HEK293 (cell line): Measurements from ENCODE around the gene METTL25B.

Source experiments
- AEBP2 ChIP-seq: fragments of 450-650 bp; formaldehyde crosslinking; IDR thresholded peaks from 2 replicates; pipeline ENCODE4 v1.5.1; 2016; ENCODE audit warnings: missing biosample characterization, missing genetic modification characterization, borderline replicate concordance
- FEZF1 ChIP-seq: fragments of 450-650 bp; formaldehyde crosslinking; IDR thresholded peaks from 2 replicates; pipeline ENCODE4 v1.5.1; 2016; ENCODE audit warnings: missing biosample characterization, missing genetic modification characterization
- KLF1 ChIP-seq: fragments of 450-650 bp; formaldehyde crosslinking; IDR thresholded peaks from 2 replicates; pipeline ENCODE4 v1.5.1; 2016; ENCODE audit warnings: missing biosample characterization, missing genetic modification characterization
- KLF10 ChIP-seq: fragments of 450-650 bp; IDR thresholded peaks from 2 replicates; pipeline ENCODE4 v1.5.1; 2018; ENCODE audit warnings: missing biosample characterization, mild to moderate bottlenecking, missing genetic modification characterization
- MEIS1 ChIP-seq: sonication (generic); formaldehyde crosslinking; IDR thresholded peaks from 2 replicates; pipeline ENCODE4 v1.8.1; 2022; ENCODE audit warnings: missing genetic modification reagents, mild to moderate bottlenecking, borderline replicate concordance
- SCRT1 ChIP-seq: fragments of 450-650 bp; formaldehyde crosslinking; IDR thresholded peaks from 2 replicates; pipeline ENCODE4 v1.5.1; 2016; ENCODE audit warnings: missing biosample characterization, missing genetic modification characterization, borderline replicate concordance
- SP2 ChIP-seq: fragments of 450-650 bp; formaldehyde crosslinking; IDR thresholded peaks from 2 replicates; pipeline ENCODE4 v1.5.1; 2016; ENCODE audit warnings: missing biosample characterization, missing genetic modification characterization
- SP3 ChIP-seq: fragments of 450-650 bp; formaldehyde crosslinking; IDR thresholded peaks from 2 replicates; pipeline ENCODE4 v1.5.1; 2016; ENCODE audit warnings: missing biosample characterization, missing genetic modification characterization
- WT1 ChIP-seq: fragments of 450-650 bp; formaldehyde crosslinking; IDR thresholded peaks from 2 replicates; pipeline ENCODE4 v1.5.1; 2016; ENCODE audit warnings: missing biosample characterization, missing genetic modification characterization
- YY1 ChIP-seq: fragments of 450-650 bp; formaldehyde crosslinking; IDR thresholded peaks from 2 replicates; pipeline ENCODE4 v1.5.1; 2018; ENCODE audit warnings: missing biosample characterization, missing genetic modification characterization
- YY2 ChIP-seq: fragments of 450-650 bp; formaldehyde crosslinking; IDR thresholded peaks from 2 replicates; pipeline ENCODE4 v1.5.1; 2016; ENCODE audit warnings: missing biosample characterization, missing genetic modification characterization
- ZBTB44 ChIP-seq: fragments of 450-650 bp; IDR thresholded peaks from 2 replicates; pipeline ENCODE4 v1.5.1; 2018; ENCODE audit warnings: missing biosample characterization, mild to moderate bottlenecking, missing genetic modification characterization
- ZBTB49 ChIP-seq: fragments of 450-650 bp; formaldehyde crosslinking; IDR thresholded peaks from 2 replicates; pipeline ENCODE4 v1.5.1; 2016; ENCODE audit warnings: missing biosample characterization, missing genetic modification characterization, low read depth
- ZEB2 ChIP-seq: fragments of 450-650 bp; formaldehyde crosslinking; IDR thresholded peaks from 2 replicates; pipeline ENCODE4 v1.5.1; 2016; ENCODE audit warnings: missing biosample characterization, missing genetic modification characterization
- ZFP69B ChIP-seq: fragments of 450-650 bp; formaldehyde crosslinking; IDR thresholded peaks from 2 replicates; pipeline ENCODE4 v1.5.1; 2016; ENCODE audit warnings: missing biosample characterization, missing genetic modification characterization
- ZNF16 ChIP-seq: fragments of 450-650 bp; formaldehyde crosslinking; IDR thresholded peaks from 2 replicates; pipeline ENCODE4 v1.5.1; 2016; ENCODE audit warnings: low read depth, missing biosample characterization, missing genetic modification characterization
- ZNF175 ChIP-seq: fragments of 450-650 bp; formaldehyde crosslinking; IDR thresholded peaks from 2 replicates; pipeline ENCODE4 v1.5.1; 2016; ENCODE audit warnings: missing biosample characterization, missing genetic modification characterization
- ZNF184 ChIP-seq: fragments of 450-650 bp; IDR thresholded peaks from 2 replicates; pipeline ENCODE4 v1.5.1; 2018; ENCODE audit warnings: missing biosample characterization, mild to moderate bottlenecking, missing genetic modification characterization
- ZNF221 ChIP-seq: fragments of 450-650 bp; formaldehyde crosslinking; IDR thresholded peaks from 2 replicates; pipeline ENCODE4 v1.5.1; 2017; ENCODE audit warnings: missing biosample characterization, missing genetic modification characterization, borderline replicate concordance
- ZNF23 ChIP-seq: fragments of 450-650 bp; formaldehyde crosslinking; IDR thresholded peaks from 2 replicates; pipeline ENCODE4 v1.5.1; 2016; ENCODE audit warnings: missing biosample characterization, missing genetic modification characterization, borderline replicate concordance
- ZNF302 ChIP-seq: fragments of 450-650 bp; formaldehyde crosslinking; IDR thresholded peaks from 2 replicates; pipeline ENCODE4 v1.5.1; 2016; ENCODE audit warnings: missing biosample characterization, missing genetic modification characterization, low read depth
- ZNF350 ChIP-seq: fragments of 450-650 bp; formaldehyde crosslinking; IDR thresholded peaks from 2 replicates; pipeline ENCODE4 v1.5.0; 2017; ENCODE audit warnings: missing biosample characterization, mild to moderate bottlenecking, missing genetic modification characterization
- ZNF37A ChIP-seq: fragments of 450-650 bp; IDR thresholded peaks from 2 replicates; pipeline ENCODE4 v1.5.1; 2018; ENCODE audit warnings: missing biosample characterization, missing genetic modification characterization
- ZNF394 ChIP-seq: fragments of 450-650 bp; formaldehyde crosslinking; IDR thresholded peaks from 2 replicates; pipeline ENCODE4 v1.5.1; 2016; ENCODE audit warnings: missing biosample characterization, missing genetic modification characterization, mild to moderate bottlenecking, moderate library complexity, borderline replicate concordance
- ZNF423 ChIP-seq: fragments of 450-650 bp; formaldehyde crosslinking; IDR thresholded peaks from 2 replicates; pipeline ENCODE4 v1.5.1; 2016; ENCODE audit warnings: missing biosample characterization, missing genetic modification characterization
- ZNF473 ChIP-seq: fragments of 450-650 bp; formaldehyde crosslinking; IDR thresholded peaks from 2 replicates; pipeline ENCODE4 v1.5.1; 2017; ENCODE audit warnings: missing biosample characterization, missing genetic modification characterization
- ZNF521 ChIP-seq: fragments of 450-650 bp; formaldehyde crosslinking; IDR thresholded peaks from 2 replicates; pipeline ENCODE4 v1.5.1; 2017; ENCODE audit warnings: missing biosample characterization, mild to moderate bottlenecking, missing genetic modification characterization
- ZNF529 ChIP-seq: fragments of 450-650 bp; formaldehyde crosslinking; IDR thresholded peaks from 2 replicates; pipeline ENCODE4 v1.5.1; 2017; ENCODE audit warnings: missing genetic modification characterization, missing biosample characterization; ENCODE audit not compliant: insufficient replicate concordance
- ZNF549 ChIP-seq: fragments of 450-650 bp; IDR thresholded peaks from 2 replicates; pipeline ENCODE4 v1.5.1; 2018; ENCODE audit warnings: missing biosample characterization, missing genetic modification characterization, mild to moderate bottlenecking, inconsistent platforms, moderate library complexity
- ZNF571 ChIP-seq: fragments of 450-650 bp; formaldehyde crosslinking; IDR thresholded peaks from 2 replicates; pipeline ENCODE4 v1.5.0; 2017; ENCODE audit warnings: missing biosample characterization, missing genetic modification characterization
- ZNF585B ChIP-seq: fragments of 450-650 bp; formaldehyde crosslinking; IDR thresholded peaks from 2 replicates; pipeline ENCODE4 v1.5.1; 2016; ENCODE audit warnings: missing biosample characterization, missing genetic modification characterization
- ZNF76 ChIP-seq: fragments of 450-650 bp; formaldehyde crosslinking; IDR thresholded peaks from 2 replicates; pipeline ENCODE4; 2016; ENCODE audit warnings: low read depth, missing biosample characterization, missing genetic modification characterization, borderline replicate concordance
- ZNF785 ChIP-seq: fragments of 450-650 bp; formaldehyde crosslinking; IDR thresholded peaks from 2 replicates; pipeline ENCODE4 v1.5.1; 2016; ENCODE audit warnings: missing biosample characterization, missing genetic modification characterization
- TF ChIP-seq, protein P1 (sequence below): fragments of 450-650 bp; formaldehyde crosslinking; IDR thresholded peaks from 2 replicates; pipeline ENCODE4 v1.5.1; 2016; ENCODE audit warnings: missing biosample characterization, missing genetic modification characterization

Gene METTL25B

DNA sequence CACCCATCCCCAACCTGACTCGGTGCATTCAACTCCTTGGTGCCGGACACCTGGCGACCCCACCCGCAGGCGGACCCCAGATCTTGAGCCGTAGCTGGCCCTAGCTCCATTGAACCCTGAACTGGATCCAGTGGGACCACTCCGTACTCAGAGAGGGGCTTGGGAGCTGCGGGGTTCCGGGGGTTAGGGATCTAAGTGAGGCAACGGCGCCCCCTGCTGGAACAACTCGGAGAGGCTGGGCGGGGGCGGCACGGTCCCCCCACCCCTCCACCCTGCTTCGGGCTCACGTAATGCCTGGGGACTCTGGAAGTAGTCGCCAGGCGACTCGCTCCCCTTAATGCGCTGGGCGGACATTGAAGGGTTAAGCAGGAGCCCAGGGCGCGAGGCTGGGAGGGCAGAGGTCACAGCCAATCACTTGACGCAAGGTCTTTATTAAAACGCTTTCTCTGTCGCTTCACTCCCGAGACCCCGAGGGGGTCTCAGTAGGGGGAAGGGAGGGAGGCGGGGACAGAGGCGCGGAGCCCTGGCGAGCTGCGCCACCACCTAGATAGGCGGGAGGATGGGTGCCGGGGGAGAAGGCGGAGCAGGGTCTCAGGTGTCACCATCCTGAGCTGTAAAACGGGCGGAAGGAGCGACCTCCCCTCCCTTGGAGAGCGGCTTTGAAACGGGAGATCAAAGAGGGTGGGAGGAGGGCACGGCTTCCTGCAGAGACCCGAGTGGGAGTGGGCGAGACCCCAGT, 22.2 kb upstream of the METTL25B start (continued):
- TF ChIP-seq SP2 (peak; percentile 77), ZNF785 (tag by site-specific recombination) (0 out of 2 replicates have a peak, but pooled peaks have one; percentile 12), ZBTB49 (tag by site-specific recombination) (no peak), KLF10 (tag by site-specific recombination) (peak; percentile 61; the same call in 1 of the 2 replicates), YY2 (tag by site-specific recombination) (no peak), ZNF37A (tag by site-specific recombination) (no peak), ZFP69B (tag by site-specific recombination) (peak; percentile 85; the same call in 1 of the 2 replicates), ZNF529 (tag by site-specific recombination) (no peak), ZEB2 (tag by site-specific recombination) (peak; percentile 85), ZNF394 (tag by site-specific recombination) (peak; percentile 56; the same call in 1 of the 2 replicates), ZNF585B (no peak), SCRT1 (tag by site-specific recombination) (no peak), ZNF521 (tag by site-specific recombination) (no peak), SP3 (tag by site-specific recombination) (peak; percentile 65; the same call in 1 of the 2 replicates), ZNF184 (tag by site-specific recombination) (no peak; the same call in 1 of the 2 replicates), AEBP2 (tag by site-specific recombination) (no peak), ZBTB44 (0 out of 2 replicates have a peak, but pooled peaks have one; percentile 25), ZNF549 (tag by site-specific recombination) (no peak), ZNF175 (no peak), ZNF76 (tag by site-specific recombination) (peak; percentile 75), ZNF302 (tag by site-specific recombination) (no peak), YY1 (tag by site-specific recombination) (no peak), MEIS1 (no peak), FEZF1 (tag by site-specific recombination) (no peak), ZNF23 (tag by site-specific recombination) (no peak), ZNF571 (tag by site-specific recombination) (no peak), ZNF423 (peak; percentile 81), KLF1 (tag by site-specific recombination) (peak; percentile 44), ZNF16 (tag by site-specific recombination) (no peak), ZNF221 (tag by site-specific recombination) (no peak), WT1 (tag by site-specific recombination) (peak; percentile 85), ZNF350 (tag by site-specific recombination) (no peak), ZNF473 (tag by site-specific recombination) (no peak)
- TF ChIP-seq, protein P1, sequence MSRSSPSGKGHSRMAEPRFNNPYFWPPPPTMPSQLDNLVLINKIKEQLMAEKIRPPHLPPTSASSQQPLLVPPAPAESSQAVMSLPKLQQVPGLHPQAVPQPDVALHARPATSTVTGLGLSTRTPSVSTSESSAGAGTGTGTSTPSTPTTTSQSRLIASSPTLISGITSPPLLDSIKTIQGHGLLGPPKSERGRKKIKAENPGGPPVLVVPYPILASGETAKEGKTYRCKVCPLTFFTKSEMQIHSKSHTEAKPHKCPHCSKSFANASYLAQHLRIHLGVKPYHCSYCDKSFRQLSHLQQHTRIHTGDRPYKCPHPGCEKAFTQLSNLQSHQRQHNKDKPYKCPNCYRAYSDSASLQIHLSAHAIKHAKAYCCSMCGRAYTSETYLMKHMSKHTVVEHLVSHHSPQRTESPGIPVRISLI (tag by site-specific recombination), result no peak
